Fibroblast of lung (primary cell): ENCODE data around the gene EFHC1.

Experiments used
- EZH2 ChIP-seq: IDR thresholded peaks from 2 replicates; pipeline ENCODE4 v1.5.1; 2012; ENCODE audit warnings: low read length, control low read depth, mild to moderate bottlenecking; ENCODE audit errors: missing control alignments
- TF ChIP-seq, protein P1 (sequence below), 2 donors: IDR thresholded peaks in 1 of 2; conservative IDR thresholded peaks in 1 of 2; 1 replicate in 1 of 2; 2 replicates in 1 of 2; pipeline ENCODE4 v1.5.1; 2011 to 2012; ENCODE audit warnings: low read length in 2 of 2, control low read depth in 1 of 2, inconsistent platforms in 1 of 2, low read depth in 1 of 2, mild to moderate bottlenecking in 1 of 2

GRCh38 chr6:52503851-52504781 is 84.0 kb downstream of the EFHC1 start:
- TF ChIP-seq, protein P1, sequence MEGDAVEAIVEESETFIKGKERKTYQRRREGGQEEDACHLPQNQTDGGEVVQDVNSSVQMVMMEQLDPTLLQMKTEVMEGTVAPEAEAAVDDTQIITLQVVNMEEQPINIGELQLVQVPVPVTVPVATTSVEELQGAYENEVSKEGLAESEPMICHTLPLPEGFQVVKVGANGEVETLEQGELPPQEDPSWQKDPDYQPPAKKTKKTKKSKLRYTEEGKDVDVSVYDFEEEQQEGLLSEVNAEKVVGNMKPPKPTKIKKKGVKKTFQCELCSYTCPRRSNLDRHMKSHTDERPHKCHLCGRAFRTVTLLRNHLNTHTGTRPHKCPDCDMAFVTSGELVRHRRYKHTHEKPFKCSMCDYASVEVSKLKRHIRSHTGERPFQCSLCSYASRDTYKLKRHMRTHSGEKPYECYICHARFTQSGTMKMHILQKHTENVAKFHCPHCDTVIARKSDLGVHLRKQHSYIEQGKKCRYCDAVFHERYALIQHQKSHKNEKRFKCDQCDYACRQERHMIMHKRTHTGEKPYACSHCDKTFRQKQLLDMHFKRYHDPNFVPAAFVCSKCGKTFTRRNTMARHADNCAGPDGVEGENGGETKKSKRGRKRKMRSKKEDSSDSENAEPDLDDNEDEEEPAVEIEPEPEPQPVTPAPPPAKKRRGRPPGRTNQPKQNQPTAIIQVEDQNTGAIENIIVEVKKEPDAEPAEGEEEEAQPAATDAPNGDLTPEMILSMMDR (conservative IDR thresholded peaks at IDR 0.05 in 1 of 2, IDR thresholded peaks at IDR 0.05 in 1 of 2; ENCODE audit: low read depth in 1 of 2, low read length in 2 of 2), result no peak
- TF ChIP-seq EZH2, result no peak
